Calu3 (cell line): ENCODE data around the gene SYNE3. TPM values are rescaled to one million over a fixed set of nuclear protein-coding genes. Genes with fewer than 3 reads are reported as not detected.
A peak's percentile ranks its signal among the peaks of the same experiment; 100 is the strongest.

Experiments used
- BruUV-seq: library from RNA; stranded (reverse); fragments of 400-500 nt; replicated peaks from 2 replicates; lab custom pipeline; 2021; lab: Mats Ljungman, UMichigan
- CTCF ChIA-PET: fragments of 300-600 bp; sonication (Branson Sonifier 250); formaldehyde crosslinking; loops from one replicate; lab custom pipeline; 2022; ENCODE audit warnings: antibody characterized with exemption; lab: Charles Lee
- DNase-seq: peaks from one replicate; pipeline ENCODE4 v3.0.0; 2022
- H3K27ac Mint-ChIP-seq: one replicate; pipeline ENCODE4 v1.8.0; 2022; ENCODE audit warnings: mixed read lengths; ENCODE audit not compliant: unreplicated experiment
- H3K27me3 Mint-ChIP-seq: one replicate; pipeline ENCODE4 v1.8.0; 2022; ENCODE audit warnings: mixed read lengths; ENCODE audit not compliant: unreplicated experiment
- H3K36me3 Mint-ChIP-seq: one replicate; pipeline ENCODE4 v1.8.0; 2022; ENCODE audit warnings: mild to moderate bottlenecking, moderate library complexity, mixed read lengths; ENCODE audit not compliant: insufficient read depth, unreplicated experiment
- H3K4me1 Mint-ChIP-seq: one replicate; pipeline ENCODE4 v1.8.0; 2022; ENCODE audit warnings: mild to moderate bottlenecking, low read depth, mixed read lengths; ENCODE audit not compliant: unreplicated experiment
- H3K4me3 Mint-ChIP-seq: one replicate; pipeline ENCODE4 v1.8.0; 2022; ENCODE audit warnings: mild to moderate bottlenecking, low read depth, moderate library complexity, mixed read lengths; ENCODE audit not compliant: unreplicated experiment
- H3K9me3 Mint-ChIP-seq: one replicate; pipeline ENCODE4 v1.8.0; 2022; ENCODE audit warnings: low read depth, mixed read lengths; ENCODE audit not compliant: unreplicated experiment
- CTCF ChIP-seq: fragments of 200-600 bp; IDR thresholded peaks from one replicate; pipeline ENCODE4 v1.8.0; 2022; ENCODE audit warnings: antibody characterized with exemption; ENCODE audit not compliant: unreplicated experiment
- intact Hi-C: fragments of 100-400 bp; cut with micrococcal nuclease; formaldehyde crosslinking; loops from one replicate; pipeline ENCODE4 v1.10.0; 2022; ENCODE audit not compliant: unreplicated experiment
- total RNA-seq: library from RNA; stranded (reverse); gene quantifications from 2 replicates; pipeline ENCODE4 v1.2.3, GENCODE V29; 2022

SYNE3 gene
- total RNA-seq, 1 experiment from 2014 or later: 0.97 TPM

- no TSS peak for BruUV-seq
- Mint-ChIP-seq H3K27me3 (no peaks in the 10 kb centered on the region), H3K9me3 (no peaks in the 10 kb centered on the region), H3K27ac (no peak overlapping the region), H3K4me3 (no peak overlapping the region), H3K4me1 (peaks cover 55% of the 10 kb centered on the region), H3K36me3 (peaks cover 36% of the 10 kb centered on the region)
- CTCF ChIA-PET: no interaction called here
- intact Hi-C loops: no loop called here
- no peak for DNase-seq
- no peak for TF ChIP-seq CTCF
These were observed 12.8 kb upstream of the SYNE3 start for GRCh38 chr14:95529216-95529615.

GRCh38 chr14:95527387-95528002 lies 11.0 kb upstream of the SYNE3 start:
- H3K9me3 Mint-ChIP-seq: no peaks in the 10 kb centered on the region
- intact Hi-C loops: loop anchor here (1.0 kb wide), 1 partner anchor 85 kb away; no protein-coding TSS in a partner anchor
- H3K36me3 Mint-ChIP-seq: peaks cover 23% of the 10 kb centered on the region
- peak; percentile 51 for TF ChIP-seq CTCF
- CTCF ChIA-PET: interaction anchor here (0.6 to 2.3 kb wide), 8 partner anchors 10 to 85 kb away, joined by 3 to 19 read pairs (median 4); no protein-coding TSS in a partner anchor
- H3K27me3 Mint-ChIP-seq: no peaks in the 10 kb centered on the region
- no peak overlapping the region for H3K27ac Mint-ChIP-seq
- BruUV-seq: no TSS peak
- DNase-seq: peak; percentile 45
- H3K4me1 Mint-ChIP-seq: peaks cover 66% of the 10 kb centered on the region
- H3K4me3 Mint-ChIP-seq: no peak overlapping the region

- no peak for TF ChIP-seq CTCF
- Mint-ChIP-seq H3K4me1 (peaks cover 58% of the 10 kb centered on the region), H3K27me3 (no peaks in the 10 kb centered on the region), H3K9me3 (no peaks in the 10 kb centered on the region), H3K36me3 (peaks cover 17% of the 10 kb centered on the region), H3K4me3 (no peak overlapping the region), H3K27ac (peak overlapping the region; percentile 38)
- CTCF ChIA-PET: interaction anchor here (0.6 to 2.3 kb wide), 6 partner anchors 11 to 84 kb away, joined by 3 to 19 read pairs (median 4); no protein-coding TSS in a partner anchor
- intact Hi-C loops: loop anchor here (1.0 kb wide), 1 partner anchor 84 kb away; no protein-coding TSS in a partner anchor
- BruUV-seq: no TSS peak
- DNase-seq: no peak
These were observed 10.3 kb upstream of the SYNE3 start for GRCh38 chr14:95526483-95527386.

GRCh38 chr14:95525999-95526398 lies 9.5 kb upstream of the SYNE3 start:
- Mint-ChIP-seq H3K27me3 (no peaks in the 10 kb centered on the region), H3K36me3 (peaks cover 11% of the 10 kb centered on the region), H3K4me3 (peak overlapping the region; percentile 44), H3K4me1 (peaks cover 51% of the 10 kb centered on the region), H3K9me3 (no peaks in the 10 kb centered on the region), H3K27ac (peak overlapping the region; percentile 38)
- intact Hi-C loops: no loop called here
- CTCF ChIA-PET: interaction anchor here (1.3 to 2.3 kb wide), 2 partner anchors 69 to 84 kb away, joined by 4 to 19 read pairs; no protein-coding TSS in a partner anchor
- BruUV-seq: no TSS peak
- no peak for DNase-seq
- TF ChIP-seq CTCF: no peak
